ENCODE measurements around the gene SART3.

The SART3 gene

DNA sequence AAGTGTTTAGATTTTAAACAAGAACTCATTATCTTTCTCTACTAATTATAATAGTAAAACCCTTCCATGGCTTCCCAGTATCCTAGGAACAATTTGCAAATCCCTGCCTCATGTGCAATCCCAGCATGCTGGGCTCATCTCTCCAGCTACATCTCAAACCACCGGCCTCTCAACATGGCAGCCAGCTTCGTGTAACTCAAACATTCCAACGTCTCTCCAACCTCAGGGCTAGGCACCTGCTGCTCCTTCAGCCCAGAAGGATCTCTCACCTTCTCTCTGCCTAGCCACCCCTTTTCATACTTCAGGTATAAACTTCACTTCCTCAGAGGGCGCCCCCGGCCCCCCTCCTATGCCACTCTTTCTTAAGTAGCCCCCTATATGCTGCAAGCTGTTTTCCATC is 7.2 kb downstream of the SART3 start:
- no peak for TF ChIP-seq POLR2A (IDR thresholded peaks at IDR 0.05; ENCODE audit: low read depth, low read length)
- DNase-seq (ENCODE audit: insufficient read length, low spot score) (no peak), FAIRE-seq (no peak)

DNA sequence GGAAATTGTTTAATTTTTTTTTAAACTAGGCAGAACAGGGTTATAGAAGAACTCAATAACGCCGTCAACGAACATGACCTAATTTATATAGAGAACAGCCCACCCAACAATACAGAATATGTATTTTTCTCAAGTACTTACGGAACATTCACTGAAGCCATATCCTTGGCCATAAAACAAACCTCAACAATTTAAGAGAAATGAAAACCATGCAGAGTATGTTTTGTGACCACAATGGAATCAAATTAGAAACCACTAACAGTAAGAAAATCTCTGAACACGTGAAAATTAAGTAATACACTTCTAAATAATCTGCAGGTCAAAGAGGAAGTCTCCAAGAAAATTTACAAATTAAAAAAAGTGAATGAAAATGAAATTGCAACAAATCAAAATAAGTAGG is 9.4 kb downstream of the SART3 start:
- TF ChIP-seq POLR2A (IDR thresholded peaks at IDR 0.05; ENCODE audit: low read depth, low read length) = no peak
- DNase-seq (ENCODE audit: insufficient read length, low spot score) (no peak), FAIRE-seq (no peak)

- no peak for TF ChIP-seq POLR2A (IDR thresholded peaks at IDR 0.05; ENCODE audit: low read depth, low read length)
- FAIRE-seq (no peak), DNase-seq (ENCODE audit: insufficient read length, low spot score) (no peak)
Observed at GRCh38 chr12:108548954-108549521, 11.9 kb downstream of the SART3 start.

DNA sequence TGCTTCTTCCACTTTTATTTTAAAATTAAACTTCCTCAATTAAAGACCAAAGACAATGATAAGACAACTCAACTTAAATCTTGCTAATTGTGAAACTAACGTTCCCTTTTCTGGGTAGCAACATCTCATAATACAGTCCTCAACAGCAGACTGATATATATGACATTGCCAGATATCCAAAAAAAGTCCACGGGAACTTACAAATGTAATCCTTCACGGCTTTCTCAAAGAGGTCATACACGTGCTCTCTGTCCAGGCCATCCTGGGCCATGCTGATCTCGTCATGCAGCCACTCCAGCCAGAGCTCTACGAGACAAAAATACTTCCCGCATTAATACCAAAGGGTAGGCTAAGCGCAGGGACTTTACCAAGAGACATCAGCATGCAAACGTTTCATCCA is 13.3 kb downstream of the SART3 start:
- FAIRE-seq = no peak
- no peak for DNase-seq (ENCODE audit: insufficient read length, low spot score)
- no peak for TF ChIP-seq POLR2A (IDR thresholded peaks at IDR 0.05; ENCODE audit: low read depth, low read length)

DNA sequence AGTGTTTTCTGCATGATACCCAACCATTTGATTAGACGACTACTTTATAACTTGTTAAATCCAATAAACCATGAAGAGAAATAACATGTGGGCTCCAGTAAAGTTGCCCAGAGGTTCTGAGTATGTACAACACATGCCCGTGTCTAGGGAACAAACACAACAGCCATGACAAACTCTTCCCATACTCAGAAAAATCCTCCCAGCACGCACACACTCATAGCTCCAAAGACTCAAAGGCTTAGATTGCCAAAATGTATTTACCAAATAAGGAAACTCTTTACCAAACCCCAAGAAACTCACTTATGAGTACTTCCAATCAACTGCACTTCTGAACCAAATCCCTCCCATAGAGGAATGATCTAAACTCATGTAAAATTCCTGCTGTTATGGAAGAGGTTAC is 17.3 kb downstream of the SART3 start:
- TF ChIP-seq POLR2A (IDR thresholded peaks at IDR 0.05; ENCODE audit: low read depth, low read length) = no peak
- FAIRE-seq (no peak), DNase-seq (ENCODE audit: insufficient read length, low spot score) (no peak)

DNA sequence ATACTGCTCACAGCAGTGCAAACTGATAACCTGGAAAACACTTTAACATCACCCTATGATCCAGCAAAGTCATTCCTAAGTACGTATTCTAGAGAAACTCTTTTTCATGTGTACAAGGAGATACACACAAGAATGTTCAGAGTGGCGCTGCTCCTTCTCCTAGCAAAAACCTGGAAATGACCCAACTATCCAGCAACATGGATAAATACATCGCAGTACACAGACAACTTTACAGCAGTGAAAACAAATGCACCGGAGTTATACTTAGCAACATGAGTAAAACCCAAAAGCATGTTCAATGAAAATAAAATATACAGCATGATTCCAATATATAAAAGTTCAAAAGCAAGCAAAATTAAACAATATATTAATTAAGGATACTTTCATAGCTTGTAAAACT is 18.7 kb downstream of the SART3 start:
- TF ChIP-seq POLR2A (IDR thresholded peaks at IDR 0.05; ENCODE audit: low read depth, low read length) = no peak
- no peak for FAIRE-seq
- DNase-seq (ENCODE audit: insufficient read length, low spot score) = no peak

- DNase-seq (ENCODE audit: insufficient read length, low spot score) (no peak), FAIRE-seq (no peak)
- no peak for TF ChIP-seq POLR2A (IDR thresholded peaks at IDR 0.05; ENCODE audit: low read depth, low read length)
Observed at GRCh38 chr12:108538616-108539195, 22.3 kb downstream of the SART3 start.

- FAIRE-seq = no peak
Observed at GRCh38 chr12:108538146-108538545, 22.8 kb downstream of the SART3 start.

DNA sequence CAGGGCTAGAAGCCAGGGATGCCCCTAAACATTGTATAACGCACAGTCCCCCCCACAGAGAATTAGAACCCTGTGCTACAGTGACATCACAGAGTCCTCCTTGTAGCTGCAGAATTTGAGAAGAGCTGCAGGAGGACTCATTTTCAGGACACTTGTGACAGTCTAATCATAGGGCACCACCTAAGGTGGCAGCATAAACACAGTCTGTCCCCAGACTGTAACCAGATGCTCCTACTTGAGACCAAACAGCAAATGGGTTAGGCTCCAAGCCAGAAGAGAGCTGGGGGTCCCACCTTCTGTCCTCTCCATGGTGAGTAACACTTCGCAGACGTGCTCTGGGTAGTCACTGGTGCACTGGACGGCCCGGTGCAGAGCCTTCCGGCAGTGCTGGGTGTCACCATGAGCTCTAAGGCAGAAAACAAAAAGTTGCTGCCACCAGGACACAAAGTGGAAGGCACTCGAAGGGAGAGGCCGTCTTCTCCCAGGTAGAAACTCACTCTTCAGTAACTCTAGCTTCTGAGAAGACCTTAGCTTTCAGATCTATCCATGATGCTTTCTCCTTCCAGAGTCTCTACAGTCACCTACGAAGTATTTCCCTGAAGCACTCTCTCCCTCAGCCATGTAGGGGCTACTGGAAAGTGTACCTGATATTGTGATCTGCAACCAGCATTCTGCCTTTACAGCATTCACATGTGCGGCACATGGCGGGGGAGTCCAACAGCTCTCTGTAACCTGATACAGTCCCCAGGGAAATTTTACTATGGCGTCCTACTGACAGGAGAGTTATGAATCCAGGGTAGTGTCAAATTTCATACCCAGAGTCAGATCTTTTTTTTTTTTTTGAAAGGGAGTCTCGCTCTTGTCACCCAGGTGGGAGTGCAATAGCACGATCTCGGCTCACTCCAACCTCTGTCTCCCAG is 28.8 kb downstream of the SART3 start:
- TF ChIP-seq POLR2A (IDR thresholded peaks at IDR 0.05; ENCODE audit: low read depth, low read length) = no peak
- FAIRE-seq (no peak), DNase-seq (ENCODE audit: insufficient read length, low spot score) (no peak)

More at GRCh38 chr12:108538146-108538545, 22.8 kb downstream of the SART3 start:
- no peak for DNase-seq (ENCODE audit: insufficient read length, low spot score)
- TF ChIP-seq POLR2A (IDR thresholded peaks at IDR 0.05; ENCODE audit: low read depth, low read length) = no peak

DNA sequence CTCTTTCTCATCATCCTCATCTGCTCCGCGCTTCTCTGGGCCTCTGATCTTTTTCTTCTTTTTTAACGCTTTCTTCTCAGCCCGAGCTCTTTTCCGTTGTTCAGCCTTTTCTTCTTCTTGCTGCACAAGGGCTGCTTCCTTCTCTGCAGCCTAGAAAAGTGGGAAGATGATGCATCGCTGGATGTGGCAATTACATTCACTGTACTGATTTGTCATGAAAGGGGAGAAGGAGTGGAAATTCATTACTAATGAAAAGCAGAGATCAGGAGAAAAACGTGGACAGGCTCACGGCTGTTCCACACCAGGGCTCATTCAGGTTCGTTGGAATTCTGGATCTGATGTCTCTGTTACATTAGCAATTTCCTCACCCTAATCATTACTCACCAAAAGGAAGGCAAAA is 30.8 kb downstream of the SART3 start:
- TF ChIP-seq POLR2A (IDR thresholded peaks at IDR 0.05; ENCODE audit: low read depth, low read length) = no peak
- FAIRE-seq (no peak), DNase-seq (ENCODE audit: insufficient read length, low spot score) (no peak)

GRCh38 chr12:108527166-108527496 is 33.8 kb downstream of the SART3 start:
- FAIRE-seq = no peak
- DNase-seq (ENCODE audit: insufficient read length, low spot score) = no peak
- TF ChIP-seq POLR2A (IDR thresholded peaks at IDR 0.05; ENCODE audit: low read depth, low read length) = no peak

- no peak for TF ChIP-seq POLR2A (IDR thresholded peaks at IDR 0.05; ENCODE audit: low read depth, low read length)
- FAIRE-seq (no peak), DNase-seq (ENCODE audit: insufficient read length, low spot score) (no peak)
Observed at GRCh38 chr12:108526482-108527165, 34.3 kb downstream of the SART3 start.

GRCh38 chr12:108525681-108526080 is 35.3 kb downstream of the SART3 start:
- TF ChIP-seq POLR2A (IDR thresholded peaks at IDR 0.05; ENCODE audit: low read depth, low read length) = no peak
- peak; percentile 44 for DNase-seq (ENCODE audit: insufficient read length, low spot score)
- FAIRE-seq = no peak

DNA sequence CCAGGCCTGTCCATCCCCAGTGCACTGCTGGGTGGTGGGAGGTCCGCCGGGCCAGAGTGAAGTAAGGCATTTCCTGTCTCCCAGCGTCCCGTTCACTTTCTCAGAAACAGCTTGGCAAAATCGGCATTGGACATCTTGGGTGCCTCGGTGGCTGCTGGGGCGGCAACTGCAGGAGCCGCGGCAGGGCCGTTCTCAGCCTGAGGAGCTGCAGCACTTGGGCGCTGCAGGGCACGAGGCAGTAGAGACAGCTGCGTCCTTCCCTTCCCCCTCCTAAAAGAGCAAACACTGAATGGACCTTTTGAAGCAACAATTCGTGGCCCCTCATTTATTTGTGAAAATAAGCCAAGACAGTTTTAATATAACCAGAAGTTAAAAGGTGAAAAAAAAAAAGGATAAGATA is 37.6 kb downstream of the SART3 start:
- FAIRE-seq (no peak), DNase-seq (ENCODE audit: insufficient read length, low spot score) (no peak)
- TF ChIP-seq POLR2A (IDR thresholded peaks at IDR 0.05; ENCODE audit: low read depth, low read length) = no peak
